ENCODE measurements around the gene PDE3A.

PDE3A gene

GRCh38 chr12:20459920-20460319 lies 91.6 kb downstream of the PDE3A start:
- TF ChIP-seq CTCF (IDR thresholded peaks at IDR 0.05; ENCODE audit: low read length, missing control alignments), result no peak
- DNase-seq (ENCODE audit: low read depth), result no peak
- H3K4me3 ChIP-seq (replicated peaks; ENCODE audit: low read depth, low read length), result no peak overlapping the region

GRCh38 chr12:20460956-20461355 lies 92.6 kb downstream of the PDE3A start:
- no peak for TF ChIP-seq CTCF (IDR thresholded peaks at IDR 0.05; ENCODE audit: low read length, missing control alignments)
- DNase-seq (ENCODE audit: low read depth), result no peak
- no peak overlapping the region for H3K4me3 ChIP-seq (replicated peaks; ENCODE audit: low read depth, low read length)

- peak; percentile 63 for TF ChIP-seq CTCF (IDR thresholded peaks at IDR 0.05; ENCODE audit: low read length, missing control alignments)
- no peak overlapping the region for H3K4me3 ChIP-seq (replicated peaks; ENCODE audit: low read depth, low read length)
- peak; percentile 47 for DNase-seq (ENCODE audit: low read depth)
Observed at GRCh38 chr12:20463913-20464524, 95.7 kb downstream of the PDE3A start.

GRCh38 chr12:20469300-20469699 lies 101.0 kb downstream of the PDE3A start:
- TF ChIP-seq CTCF (IDR thresholded peaks at IDR 0.05; ENCODE audit: low read length, missing control alignments), result no peak
- H3K4me3 ChIP-seq (replicated peaks; ENCODE audit: low read depth, low read length), result no peak overlapping the region
- no peak for DNase-seq (ENCODE audit: low read depth)

GRCh38 chr12:20469756-20470155 lies 101.4 kb downstream of the PDE3A start:
- no peak for TF ChIP-seq CTCF (IDR thresholded peaks at IDR 0.05; ENCODE audit: low read length, missing control alignments)
- no peak for DNase-seq (ENCODE audit: low read depth)
- H3K4me3 ChIP-seq (replicated peaks; ENCODE audit: low read depth, low read length), result no peak overlapping the region

- no peak overlapping the region for H3K4me3 ChIP-seq (replicated peaks; ENCODE audit: low read depth, low read length)
- DNase-seq (ENCODE audit: low read depth), result peak; percentile 59
- no peak for TF ChIP-seq CTCF (IDR thresholded peaks at IDR 0.05; ENCODE audit: low read length, missing control alignments)
Observed at GRCh38 chr12:20472102-20472782, 103.9 kb downstream of the PDE3A start.

- no peak for TF ChIP-seq CTCF (IDR thresholded peaks at IDR 0.05; ENCODE audit: low read length, missing control alignments)
- DNase-seq (ENCODE audit: low read depth), result no peak
- H3K4me3 ChIP-seq (replicated peaks; ENCODE audit: low read depth, low read length), result no peak overlapping the region
Observed at GRCh38 chr12:20473133-20473532, 104.8 kb downstream of the PDE3A start.

Data from fibroblast of pulmonary artery (primary cell).